ENCODE results near the gene CEP128.

The CEP128 gene

DNA sequence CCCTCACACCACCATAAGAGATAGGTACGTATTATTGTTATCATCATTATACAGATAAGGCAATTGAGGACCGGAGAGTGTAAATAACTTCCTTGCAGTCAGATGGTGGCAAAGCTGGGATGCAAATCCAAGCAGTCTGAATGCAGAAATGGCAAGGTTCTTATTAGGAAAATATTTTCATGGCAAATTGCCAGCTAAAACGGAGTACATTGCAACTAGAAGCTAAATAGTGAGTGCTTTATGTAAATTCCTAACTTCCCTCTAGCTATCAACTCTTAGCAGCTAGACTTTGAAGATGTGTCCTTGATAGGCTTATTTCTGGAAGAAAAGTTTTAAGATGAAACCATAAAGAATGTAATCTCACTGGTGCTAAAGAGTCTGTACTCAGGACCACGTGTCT, 406.4 kb downstream of the CEP128 start:
- no peak for DNase-seq

DNA sequence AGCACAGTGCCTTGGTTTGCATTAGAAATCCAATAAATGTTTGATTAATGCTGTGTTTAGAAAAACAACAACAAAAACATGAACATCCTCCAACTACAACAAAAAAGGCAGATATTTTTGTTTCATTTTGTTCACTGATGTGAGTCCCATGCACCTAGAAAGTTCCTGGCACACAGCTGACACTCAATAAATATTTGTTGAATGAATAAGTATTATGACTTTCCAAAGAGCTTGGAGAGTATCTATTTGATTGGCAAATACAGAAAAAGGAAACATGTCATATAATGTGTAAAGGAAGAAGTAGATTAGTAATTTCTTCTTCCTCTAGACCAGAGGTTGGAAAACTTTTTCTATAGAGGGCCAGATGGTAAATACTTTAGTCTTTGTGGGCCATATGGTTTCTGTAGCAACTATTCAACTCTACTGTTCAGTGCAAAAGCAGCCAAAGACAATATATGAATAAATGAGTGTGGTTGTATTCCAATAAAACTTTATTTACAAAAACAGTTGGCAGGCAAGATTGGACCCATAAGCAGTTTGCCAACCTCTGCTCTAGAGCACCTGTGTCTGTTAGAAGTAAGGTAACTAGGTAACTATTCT, 417.9 kb downstream of the CEP128 start:
- DNase-seq, result no peak

DNA sequence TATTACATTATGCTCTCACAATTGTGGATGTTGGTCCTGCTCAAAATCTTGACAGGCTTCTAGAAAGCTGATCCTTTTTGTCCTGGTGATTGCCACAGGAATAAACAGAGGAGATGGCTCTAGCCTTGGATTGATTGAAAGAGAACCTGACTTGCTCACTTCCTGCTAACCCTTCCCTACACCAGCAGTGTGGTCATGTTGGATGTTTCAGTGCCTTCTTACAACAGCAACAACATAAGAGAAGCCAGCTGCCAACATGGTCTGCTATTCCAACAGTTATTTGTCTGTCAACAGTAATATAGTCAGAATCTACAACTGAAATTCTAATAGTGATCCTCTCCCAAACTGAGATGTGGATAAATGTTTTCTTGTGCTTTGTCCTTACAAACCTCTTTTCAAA, 418.6 kb downstream of the CEP128 start:
- DNase-seq, result no peak

DNA sequence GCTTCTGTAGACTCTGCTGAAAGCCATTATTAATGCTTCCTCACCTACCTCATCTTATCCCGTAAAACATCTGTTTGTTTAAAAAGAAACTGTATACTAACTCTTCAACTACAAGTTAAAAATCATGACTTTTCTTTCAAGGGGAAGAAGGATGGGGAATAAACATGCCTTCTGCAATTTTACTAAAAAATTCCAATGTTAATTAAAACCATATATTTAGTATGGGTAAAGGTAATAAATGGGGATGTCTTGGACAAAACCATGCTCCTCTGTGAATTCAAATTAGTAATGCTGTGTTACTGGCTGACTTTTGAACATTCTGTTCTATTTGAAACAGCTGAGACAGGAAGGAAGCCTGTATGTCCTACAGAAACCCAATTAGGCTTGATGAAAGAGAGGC, 419.1 kb downstream of the CEP128 start:
- no peak for DNase-seq

DNA sequence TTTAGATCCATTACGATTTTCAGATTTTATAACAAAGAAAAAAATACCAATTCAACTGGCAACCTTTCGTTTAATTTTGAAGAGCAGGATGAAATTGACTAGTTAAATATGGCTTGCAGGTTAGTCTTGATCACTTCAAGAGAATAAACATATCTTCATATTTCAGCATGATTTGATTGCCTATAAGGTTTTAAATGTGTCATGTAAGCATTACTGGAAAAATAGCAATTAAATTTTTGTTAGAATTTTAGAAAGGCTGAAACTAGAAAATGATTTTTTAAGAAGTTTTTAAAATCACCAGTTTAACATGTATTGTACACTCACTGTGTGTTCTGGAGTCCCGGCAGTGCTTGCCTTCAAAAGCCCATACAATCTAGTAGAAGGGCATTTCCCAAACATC, 420.1 kb downstream of the CEP128 start:
- no peak for DNase-seq

DNA sequence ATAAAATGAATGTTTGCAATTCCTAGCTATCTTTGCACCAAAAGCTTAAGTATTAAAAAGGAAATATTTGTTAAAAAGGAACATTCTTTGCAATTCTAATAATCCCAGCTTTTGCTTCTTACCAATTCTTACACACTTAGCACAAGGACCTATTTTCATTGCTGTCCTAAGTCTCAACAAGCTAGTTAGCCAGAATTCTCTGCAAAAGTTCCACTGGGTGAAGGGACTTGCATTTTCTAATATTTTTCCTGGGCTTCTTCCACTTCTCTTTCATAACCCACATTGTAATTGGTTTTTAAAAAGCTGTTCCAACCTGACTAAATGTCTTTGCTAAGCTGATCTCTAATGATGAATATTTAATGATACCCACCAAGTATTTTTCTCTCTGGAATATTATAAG, 422.5 kb downstream of the CEP128 start:
- no peak for DNase-seq

DNA sequence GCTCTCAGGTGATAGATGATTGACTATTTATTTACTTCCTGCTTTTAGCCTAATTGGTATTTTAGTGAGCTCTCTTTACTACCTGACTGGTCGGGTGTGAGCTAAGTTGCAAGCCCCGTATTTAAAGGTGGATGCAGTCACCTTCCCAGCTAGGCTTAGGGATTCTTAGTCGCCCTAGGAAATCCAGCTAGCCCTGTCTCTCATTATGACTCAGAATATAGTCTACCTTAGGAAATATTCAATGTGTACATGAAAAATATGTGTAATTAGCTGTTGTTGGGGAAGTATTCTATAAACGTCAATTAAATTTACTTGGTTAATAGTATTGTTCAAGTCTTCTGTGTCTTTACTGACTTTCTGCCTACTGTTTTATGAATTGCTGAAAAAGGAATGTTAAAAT, 423.4 kb downstream of the CEP128 start:
- no peak for DNase-seq

DNA sequence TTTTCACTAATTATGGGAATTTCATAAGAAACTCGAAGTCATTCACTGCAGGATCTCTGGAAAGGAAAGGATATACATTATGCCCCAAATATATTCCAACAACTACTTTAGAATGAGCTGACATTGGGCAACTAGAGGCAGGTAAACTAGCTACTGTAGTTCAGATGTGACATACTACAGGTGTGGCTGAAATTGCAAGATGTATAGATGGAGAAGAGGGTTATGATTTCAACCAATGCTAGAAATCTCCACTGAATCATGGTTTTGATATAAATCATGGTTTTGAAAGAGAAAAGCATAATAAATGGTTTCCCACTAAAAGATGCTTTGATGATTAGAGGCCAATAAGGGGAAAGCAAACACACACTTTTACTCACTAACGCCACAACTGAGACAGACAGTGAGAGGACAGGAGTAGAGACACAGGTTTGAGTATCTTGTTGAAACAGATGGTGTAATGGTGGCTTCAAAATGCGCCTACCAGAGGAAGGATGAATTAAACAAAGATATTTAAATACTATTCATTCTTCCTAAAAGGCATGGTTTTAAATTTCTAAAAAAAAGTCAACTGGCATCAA, 434.2 kb downstream of the CEP128 start:
- DNase-seq, result no peak

DNA sequence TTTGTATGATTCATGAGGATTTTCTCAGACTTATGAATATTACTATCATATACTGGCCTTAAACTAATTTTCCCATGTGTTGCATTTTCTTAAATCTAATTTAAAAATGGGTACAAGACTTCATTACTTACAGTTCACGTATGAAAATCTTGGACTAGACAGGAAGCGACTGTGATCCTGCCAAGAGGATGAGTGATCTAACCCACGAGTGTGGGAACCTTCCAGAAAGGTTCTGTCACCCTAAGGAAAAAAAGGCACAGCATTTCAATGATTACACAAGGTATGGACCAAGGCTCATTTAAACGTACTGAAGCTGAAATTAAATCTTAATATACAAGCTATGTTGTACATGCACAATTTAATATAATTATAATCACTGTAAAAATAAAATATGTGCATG, 436.8 kb downstream of the CEP128 start:
- DNase-seq, result no peak

DNA sequence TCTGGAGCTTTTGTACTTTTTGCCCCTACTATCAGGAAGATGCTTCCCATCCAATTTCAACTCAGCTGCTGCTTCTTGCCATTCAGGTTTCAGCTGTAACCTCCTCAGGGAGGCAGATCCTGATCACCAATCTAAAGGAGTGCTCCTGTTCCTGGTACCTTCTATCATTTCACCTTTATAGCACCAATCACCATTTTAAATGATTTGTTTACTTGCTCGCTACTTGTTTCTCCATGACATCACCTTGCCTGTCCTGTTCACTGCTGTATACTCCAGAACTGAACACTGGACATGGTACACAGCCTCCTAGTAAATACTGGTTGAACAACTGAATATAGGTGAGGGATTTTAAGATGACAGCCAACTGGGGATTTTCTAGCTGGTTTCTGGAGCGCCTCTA, 443.0 kb downstream of the CEP128 start:
- no peak for DNase-seq

DNA sequence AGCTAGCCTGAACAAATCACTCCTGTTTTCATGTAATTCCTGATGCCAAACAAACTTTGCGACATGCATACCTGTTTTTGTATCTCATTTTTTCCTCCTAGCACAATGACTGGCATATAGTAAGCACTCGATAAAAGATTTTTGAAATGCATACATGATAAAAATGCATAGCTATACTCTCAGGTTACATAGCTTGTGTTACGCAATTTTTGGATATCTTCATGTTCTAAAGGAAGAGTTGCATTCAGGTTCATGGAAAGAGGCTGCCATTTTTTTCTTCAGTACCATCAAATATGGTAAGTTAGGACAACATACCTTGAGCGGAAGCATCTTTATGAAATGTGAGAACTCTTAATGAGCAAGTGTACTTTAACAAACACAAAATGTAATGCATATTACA, 445.4 kb downstream of the CEP128 start:
- no peak for DNase-seq

DNA sequence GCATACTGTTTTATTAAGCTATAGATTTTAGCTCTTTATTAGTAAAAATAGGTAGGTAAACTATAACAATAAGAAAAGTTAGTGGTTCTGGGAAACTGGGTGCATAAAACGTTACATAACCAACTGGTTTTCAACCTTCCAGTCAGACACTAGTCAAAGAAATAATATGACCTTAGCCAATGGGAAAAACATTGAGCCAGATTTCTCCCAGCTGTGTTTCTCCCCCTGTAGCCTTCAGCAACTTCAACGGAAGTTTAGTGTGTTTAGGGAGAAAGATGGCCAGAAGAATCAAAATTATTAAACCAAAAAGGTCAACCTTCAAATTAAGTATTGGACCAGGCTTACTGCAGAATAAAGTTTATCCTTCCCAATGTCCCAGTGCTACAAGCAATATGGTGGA, 446.8 kb downstream of the CEP128 start:
- no peak for DNase-seq

DNA sequence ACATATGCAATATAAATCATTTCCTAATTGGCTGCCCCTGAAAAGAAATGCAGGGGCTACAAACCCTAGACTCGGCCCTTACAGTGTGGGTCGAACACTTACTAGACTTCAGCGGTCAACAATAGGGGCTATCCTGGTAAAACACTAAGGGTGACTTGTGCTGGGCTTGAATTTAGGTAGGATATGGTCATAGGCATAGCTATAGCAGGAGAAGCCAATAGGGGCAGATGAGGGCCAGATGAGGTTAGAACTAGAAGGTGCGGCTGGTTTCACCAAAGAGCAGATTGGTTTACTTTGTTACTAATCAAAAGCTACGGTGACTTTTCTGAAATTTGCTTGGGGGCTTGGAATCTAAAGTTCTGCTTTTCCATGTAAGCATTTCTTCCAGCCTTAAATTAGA, 447.9 kb downstream of the CEP128 start:
- DNase-seq, result no peak

DNA sequence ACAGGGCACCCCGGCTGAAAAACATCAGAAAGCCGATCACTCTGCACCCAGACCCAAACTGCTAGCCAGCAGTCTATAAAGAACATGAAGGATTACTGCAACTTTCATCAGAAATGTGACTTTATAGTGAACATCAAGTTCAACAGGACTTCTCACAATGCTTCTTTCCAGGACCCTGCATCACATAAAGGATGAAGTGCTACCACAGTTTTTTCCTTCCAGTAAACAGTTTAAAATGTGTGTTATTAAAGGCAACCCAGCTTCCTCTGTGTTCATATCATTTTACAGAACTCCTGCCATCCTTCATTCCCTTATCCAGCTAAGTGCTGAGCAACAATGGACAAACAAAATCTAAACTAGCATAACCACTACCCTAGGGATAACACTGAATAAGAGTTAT, 449.9 kb downstream of the CEP128 start:
- no peak for DNase-seq

DNA sequence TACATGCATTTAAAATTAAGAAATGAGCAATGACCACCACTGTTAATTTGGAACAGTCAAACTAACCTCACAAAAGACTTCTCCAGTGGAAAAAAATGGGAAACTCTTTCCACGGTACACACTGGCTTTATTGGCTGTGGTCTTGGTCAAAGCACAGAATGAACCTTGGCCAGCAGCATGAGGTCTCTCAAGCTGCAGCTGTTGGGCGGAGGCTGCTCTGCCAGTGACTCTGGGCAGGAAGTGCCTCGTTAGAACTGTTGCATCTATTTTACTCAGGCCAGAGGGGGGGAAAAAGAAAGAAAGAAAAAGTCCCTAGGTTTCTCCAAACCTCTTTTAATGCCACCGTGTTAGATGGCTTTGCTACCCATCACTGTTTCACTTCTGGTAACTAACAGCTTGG, 450.4 kb downstream of the CEP128 start:
- peak; percentile 1 for DNase-seq

DNA sequence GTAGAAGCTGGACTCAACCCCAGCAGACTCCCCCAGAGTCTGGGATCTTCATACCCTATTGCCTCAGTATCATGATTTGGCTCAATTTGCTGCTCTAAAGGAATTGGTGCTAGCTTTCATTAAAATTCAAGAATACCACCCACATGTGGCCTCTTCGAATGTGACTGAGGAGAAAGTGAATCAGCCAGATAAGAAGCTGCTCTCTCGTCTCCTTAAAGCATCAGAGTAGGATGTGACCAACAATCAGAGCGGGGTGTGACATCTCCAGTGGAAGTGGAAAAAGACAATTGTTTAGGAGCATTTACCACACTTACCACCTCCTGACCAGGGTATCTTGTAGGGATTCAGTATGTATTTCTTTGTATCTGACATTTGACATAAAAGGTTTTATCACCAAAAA, 452.0 kb downstream of the CEP128 start:
- no peak for DNase-seq

DNA sequence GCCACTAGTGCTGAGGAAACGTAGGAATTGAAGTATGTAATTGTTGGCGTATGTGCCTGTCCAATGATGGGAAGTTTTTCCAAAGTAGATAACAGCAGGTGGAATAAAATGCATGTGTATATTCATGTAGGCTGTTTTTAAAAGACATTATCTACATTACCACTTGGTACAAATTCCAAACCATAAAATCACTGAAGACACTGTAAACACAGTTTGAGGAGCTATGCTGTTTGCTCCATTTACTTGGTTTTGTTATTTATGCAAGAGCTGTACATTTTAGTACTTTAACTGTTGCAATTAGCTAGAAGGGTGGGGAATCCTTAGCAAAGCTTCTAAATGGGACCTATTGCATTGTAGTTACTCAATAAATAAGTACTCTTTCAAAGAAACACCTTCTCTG, 455.8 kb downstream of the CEP128 start:
- no peak for DNase-seq

DNA sequence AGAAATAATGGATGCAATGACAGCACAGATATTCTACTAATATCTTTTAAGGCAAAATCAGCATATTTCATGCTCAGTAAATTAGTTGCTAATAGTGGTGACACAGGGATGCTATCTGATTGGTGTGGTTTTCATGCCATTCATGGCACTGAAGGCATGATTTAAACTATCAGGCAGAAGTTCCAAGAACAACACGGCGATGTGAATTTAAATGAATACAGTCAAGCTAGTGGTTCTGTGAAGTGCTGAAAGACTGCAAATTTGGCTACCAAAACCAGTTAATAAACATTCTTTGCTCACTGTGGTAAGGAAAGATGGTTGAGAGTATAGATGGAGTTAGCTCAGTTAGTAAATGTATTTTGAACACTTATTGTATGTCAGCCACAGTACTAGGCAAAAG, 458.2 kb downstream of the CEP128 start:
- DNase-seq, result no peak

DNA sequence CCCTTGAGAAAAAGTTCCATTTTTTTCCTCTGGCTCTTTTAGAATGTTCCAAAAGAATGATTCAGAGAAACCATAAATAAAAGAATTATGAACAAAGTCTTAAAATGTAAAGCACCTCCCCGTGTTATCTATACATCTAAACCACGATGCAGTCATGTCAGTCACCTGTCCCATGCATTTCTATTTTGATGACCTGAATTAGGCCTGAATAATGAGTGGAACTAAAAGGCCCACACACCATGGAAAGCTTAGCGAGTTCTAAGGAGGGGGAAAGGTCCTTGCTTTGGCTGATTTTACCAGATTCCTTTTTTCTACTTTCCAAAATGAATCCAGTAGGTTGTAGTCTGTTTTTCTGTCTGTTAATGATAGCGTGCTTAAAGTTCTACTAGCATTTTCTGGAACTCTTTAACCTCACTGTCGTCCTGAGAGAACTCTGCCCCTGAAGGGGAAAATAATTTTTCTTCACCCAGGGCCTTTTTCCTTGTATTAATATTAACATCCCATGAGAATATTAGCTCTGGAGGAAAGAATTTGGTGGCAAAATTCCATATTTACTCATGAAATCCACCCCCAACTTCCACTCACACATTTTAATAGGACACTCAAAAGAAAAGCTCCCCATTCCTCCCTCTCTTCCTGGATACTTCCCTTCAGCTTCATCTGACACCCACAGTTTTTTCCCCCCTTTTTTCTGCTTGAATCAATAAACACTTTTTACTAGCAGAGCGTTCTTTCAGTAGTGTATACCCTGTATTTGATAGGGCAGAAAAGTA, 464.0 kb downstream of the CEP128 start:
- no peak for DNase-seq

DNA sequence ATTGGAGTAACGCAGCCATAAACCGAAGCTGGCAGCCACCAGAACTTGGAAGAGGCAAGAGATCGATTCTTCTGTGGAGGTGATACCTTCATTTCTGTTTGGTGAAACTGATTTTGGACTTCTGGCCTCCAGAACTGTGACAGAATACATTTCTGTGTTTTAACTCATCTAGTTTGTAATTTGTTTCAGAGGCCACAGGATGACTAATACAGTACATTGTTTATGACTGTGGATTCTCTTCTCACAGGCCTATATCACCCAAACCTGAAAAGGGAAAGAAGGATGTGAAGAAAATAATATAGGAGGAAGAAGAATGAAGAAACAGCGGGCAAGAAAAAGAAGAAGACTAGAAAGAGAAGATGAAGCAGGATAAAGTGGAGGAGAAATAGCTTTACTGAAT, 466.5 kb downstream of the CEP128 start:
- DNase-seq, result no peak

DNA sequence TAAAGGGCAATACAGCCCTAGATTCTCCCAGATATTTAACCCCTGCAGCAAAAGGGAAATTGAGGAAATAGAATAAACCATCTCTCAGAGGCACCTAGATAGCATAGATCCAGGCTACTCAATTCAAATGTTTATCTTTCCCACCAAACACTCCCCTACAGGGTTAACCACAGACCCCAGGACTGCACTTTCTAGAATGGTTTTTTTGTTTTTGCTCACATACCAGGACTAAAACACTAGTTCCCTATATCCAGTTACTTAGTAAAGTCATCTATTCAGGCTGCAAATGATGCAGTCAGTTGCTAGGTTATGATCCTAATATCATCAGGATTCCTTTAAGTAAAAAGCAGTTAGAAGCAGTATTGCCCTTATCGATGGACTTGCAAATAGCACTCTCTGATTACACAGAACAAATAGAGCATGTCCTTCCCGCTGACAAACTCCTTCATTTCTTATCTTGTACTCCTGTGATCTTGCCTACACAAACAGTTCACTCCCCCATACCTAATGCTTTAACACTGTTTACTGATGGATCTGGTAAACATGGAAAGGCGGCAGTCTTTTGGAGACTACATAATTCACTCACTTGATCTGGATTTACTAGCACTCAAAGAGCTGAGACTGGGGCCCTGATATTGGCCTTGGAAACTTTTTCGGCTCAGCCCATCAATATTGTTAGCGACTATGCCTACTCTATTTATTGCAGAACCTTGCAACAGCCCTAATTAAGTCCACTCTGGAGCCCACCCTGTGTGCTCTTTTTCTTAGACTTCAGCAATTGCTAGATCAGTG, 473.0 kb downstream of the CEP128 start:
- no peak for DNase-seq

DNA sequence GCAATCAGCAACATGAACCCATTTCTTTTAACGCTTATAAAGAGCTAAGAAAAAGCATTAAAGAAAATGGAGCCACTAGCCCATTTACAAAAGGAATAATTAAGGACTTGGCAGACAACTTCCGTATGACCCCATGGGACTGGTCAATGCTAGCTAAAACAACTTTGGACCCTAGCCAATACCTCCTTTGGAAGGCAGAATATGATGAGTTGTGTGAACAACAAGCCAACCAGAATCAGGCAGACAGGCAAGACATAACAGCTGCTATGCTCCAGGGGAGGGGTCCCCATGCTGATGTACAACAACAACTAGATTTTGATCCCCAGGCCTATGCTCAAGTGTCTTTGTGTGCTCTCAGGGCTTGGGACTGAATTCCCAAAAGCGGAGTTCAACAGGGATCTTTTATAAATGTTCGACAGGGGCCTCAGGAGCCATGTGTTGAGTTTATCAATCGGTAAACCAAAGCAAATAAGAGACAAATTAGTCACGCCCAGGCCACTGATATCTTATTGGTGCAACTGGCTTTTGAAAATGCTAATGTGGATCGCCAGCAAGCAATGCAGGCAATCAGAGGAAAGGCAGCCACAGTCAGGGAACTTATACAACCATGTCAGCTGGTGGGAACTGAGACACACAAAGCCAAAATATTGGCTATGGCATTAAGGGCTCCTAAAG, 475.9 kb downstream of the CEP128 start:
- no peak for DNase-seq

DNA sequence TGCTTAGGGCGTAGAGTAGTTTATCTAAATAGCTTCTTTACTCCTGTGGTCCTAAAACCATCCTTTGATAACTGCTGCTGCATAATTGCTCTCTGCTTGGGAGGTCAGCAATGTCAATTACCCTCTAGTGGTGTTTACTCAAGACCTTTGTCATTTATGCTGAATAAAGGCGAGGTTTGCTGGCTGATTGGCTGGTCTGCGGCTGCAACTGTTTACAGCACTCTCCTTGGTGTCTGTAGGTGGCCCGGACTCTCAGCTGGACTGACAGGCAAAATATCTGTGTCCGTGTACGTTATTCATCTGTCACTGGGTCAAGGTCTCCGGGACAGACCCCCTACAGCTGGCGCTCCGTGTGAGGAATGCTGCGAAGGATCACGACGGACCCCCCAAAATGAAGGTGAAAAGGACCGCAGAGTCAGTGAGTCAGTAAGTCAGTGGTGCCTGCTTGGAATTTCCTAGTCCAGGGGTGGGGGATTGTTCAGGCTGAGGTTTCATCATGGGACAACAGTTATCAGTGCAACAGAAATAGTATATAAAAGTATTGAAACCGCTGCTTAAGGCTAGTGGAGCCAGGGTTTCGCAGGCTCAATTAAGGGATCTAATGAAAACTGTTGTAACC, 476.9 kb downstream of the CEP128 start:
- no peak for DNase-seq

Measured in CD4-positive, alpha-beta T cell treated with Interleukin-21 for 1 hour (primary cell).